Epithelial cell of prostate (primary cell): ENCODE measurements around the gene INPP5F.
"Not testable (repeated sequence)": the region's sequence is repeated elsewhere in the genome, so short reads cannot be mapped to it uniquely, and the experiment has no call there.

Experiments
- DNase-seq: peaks from one replicate; pipeline ENCODE4 v3.0.0-alpha.2; 2011; ENCODE audit warnings: low read depth, low spot score
- H3K27ac ChIP-seq: fragments of 450-650 bp; 2 replicates; pipeline ENCODE4 v1.5.1; 2017; ENCODE audit warnings: mild to moderate bottlenecking

Gene INPP5F

DNA sequence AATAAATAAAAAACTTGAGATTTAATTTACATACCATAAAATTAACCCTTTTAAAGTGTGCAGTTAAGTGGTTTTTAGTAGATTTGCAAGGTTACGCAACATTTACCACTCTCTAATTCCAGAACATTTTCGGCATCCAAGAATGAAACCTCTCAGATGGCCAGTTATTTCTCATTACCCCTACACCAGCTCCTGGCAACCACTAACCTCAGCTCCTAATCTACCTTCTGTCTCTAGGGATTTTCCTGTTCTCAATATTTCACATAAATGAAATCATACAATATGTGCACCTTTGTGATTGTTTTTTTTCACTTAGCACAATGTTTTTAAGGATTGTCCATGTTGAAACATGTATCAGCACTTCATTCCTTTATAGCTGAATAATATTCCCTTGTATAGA is 45.1 kb downstream of the INPP5F start:
- peak overlapping the region; percentile 58 for H3K27ac ChIP-seq
- DNase-seq: no peak

DNA sequence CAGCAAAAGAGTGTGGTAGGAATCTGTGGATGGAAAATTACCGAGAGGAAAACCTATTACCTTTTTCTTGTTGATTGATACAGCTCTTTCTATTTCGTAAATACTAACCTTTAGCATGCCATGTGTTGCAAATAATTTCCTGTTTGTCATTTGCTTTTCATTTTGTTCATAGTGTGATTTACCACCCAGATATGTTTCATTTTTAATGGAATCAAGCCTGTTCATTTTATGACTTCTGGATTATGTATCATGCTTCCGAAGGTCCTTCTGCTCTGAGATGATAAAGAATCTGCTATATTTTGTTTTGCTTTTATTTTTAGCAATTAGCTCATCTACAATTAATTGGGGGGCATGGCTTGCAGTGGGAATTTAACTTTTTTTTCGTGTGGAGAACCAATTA is 46.5 kb downstream of the INPP5F start:
- no peak for DNase-seq

DNA sequence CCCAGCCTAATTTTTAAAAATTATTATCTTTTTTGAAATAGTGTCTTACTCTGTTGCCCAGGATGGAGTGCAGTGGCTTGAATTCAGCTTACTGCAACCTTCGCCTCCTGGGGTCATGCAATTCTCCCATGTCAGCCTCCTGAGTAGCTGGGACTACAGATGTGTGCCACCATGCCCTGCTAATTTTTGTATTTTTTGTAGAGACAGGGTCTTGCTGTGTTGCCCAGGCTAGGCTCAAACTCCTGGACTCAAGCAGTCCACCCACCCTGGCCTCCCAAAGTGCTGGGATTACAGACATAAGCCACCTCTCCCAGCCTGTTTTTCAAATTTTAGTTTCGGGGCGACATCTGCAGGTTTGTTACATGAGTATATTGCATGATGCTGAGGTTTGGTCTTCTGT is 47.2 kb downstream of the INPP5F start:
- not testable (repeated sequence) for DNase-seq, H3K27ac ChIP-seq

More for the DNA sequence above, 46.5 kb downstream of the INPP5F start:
- H3K27ac ChIP-seq: no peak overlapping the region

DNA sequence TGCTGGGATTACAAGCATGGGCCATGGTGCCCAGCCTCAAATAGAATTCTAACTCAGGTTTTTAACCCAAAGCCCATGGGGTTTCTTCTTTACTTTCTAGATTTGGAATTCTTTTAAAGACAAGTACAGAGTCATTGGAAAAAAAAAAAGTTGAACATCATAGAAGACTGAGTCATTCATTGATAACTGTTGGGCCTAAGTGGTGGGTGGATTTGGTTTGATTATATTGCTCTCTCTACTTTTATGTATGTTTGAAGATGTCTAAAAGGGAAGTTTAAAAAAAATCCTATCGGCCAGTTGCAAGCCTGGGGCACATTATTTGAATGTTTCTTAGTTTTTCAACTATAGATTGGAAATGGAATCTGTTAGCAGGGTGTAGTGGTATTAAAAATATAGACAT is 49.7 kb downstream of the INPP5F start:
- H3K27ac ChIP-seq: no peak overlapping the region
- DNase-seq: no peak

DNA sequence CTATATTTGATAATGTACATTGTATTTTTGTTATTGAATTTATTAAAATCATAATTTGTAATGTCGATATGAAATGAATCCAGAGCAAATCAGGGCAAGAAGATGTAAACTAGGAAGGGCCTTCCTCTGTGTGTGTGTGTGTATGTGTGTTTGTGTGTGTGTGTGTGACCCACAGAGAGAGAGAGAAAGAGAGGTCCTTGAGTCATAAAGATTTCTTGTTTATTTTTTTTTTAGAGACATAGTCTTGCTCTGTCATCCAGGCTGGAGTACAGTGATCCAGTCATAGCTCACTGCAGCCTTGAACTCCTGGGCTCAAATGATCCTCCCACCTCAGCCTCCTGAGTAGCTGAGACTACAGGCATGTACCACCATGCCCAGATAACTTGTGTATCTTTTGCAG is 50.7 kb downstream of the INPP5F start:
- no peak for DNase-seq
- no peak overlapping the region for H3K27ac ChIP-seq

DNA sequence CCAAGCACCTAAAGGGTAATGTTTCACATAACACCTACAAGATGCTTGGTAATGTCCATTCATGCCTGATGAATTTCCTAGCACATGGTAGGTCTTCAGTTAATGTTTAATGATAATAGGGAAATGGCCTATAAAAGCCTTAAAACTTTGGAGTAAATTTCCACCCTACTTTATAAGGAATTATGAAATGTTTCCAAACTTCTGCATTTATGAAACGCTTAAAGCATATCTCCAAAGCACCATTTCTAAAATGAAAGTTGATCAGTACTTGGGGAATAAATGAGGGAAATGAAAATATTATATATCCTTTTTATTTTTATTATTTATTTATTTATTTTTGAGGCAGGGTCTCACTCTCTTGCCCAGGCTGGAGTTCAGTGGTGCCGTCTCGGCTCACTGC is 51.8 kb downstream of the INPP5F start:
- H3K27ac ChIP-seq: no peak overlapping the region
- DNase-seq: no peak

DNA sequence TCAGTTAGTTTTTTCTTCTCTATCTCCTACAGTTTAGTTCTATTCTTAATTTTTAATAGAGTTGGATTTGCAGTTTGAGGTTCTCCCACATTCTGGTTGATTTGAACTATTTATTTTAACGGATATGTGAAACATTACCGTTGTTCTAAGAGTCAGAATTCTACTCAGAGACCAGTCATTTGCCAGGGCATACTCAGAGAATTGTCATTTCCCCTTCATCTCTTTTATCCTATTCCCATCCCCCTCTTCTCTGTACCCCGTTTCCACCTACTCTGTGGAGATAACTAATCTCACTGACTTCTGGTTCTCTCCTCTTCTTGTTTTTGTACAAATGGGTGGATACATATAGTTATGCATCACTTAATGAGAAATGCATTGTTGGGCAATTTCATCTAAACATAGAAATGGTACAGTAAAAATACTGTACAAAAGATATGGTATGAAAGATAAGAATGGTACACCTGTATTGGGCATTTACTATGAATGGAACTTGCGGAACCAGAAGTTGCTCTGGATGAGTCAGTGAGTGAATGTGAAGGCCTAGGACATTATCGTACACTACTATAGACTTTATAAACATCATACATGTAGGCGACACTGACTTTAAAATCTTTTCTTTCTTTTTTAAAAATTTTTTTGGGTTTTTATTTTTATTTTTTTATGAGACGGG is 53.1 kb downstream of the INPP5F start:
- H3K27ac ChIP-seq: no peak overlapping the region
- no peak for DNase-seq

DNA sequence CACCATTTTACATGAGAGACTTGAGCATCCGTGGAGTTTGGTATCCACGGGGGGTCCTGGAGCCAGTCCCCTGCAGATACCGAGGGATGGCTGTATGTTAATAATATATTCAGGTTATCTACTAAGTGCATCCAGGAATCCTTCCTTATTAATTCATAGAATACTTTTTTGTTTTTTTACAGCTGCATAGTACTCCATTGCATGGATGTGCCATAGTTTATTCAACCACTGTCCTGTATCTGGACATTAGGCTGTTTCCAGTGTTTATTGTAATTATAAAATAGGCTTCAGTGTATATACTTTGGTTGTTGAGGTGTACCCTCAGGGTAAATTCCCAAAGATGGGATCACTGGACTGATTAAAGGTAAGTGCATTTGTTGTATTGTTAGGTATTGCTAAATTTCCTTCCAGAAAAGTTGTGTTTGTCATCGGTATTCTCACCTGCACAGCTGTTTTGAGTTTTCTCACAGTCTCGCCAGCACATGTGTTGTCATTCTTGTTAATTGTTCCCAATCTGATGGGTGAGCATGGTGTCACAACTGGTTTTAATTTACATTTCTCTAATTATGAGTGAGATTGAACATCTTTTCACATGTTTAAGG is 55.1 kb downstream of the INPP5F start:
- no peak overlapping the region for H3K27ac ChIP-seq
- DNase-seq: no peak

DNA sequence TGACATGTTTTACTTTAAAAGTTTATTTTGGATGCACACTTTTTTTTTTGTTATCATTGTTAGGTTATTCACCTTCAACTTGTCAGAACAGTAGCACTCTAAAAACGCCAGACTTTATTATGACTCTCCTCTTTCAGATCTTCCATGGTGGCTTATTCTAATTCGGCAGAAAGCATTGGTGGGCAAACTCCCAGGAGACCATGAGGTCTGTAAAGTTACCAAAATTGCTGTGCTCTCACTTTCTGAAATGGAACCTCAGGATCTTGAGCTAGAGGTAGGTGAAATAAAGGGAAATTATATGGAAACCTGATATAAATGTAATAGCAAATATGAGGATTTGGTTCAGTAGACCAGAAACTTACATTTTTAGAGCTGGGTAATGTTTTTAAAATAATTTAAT is 55.6 kb downstream of the INPP5F start:
- no peak overlapping the region for H3K27ac ChIP-seq
- no peak for DNase-seq

DNA sequence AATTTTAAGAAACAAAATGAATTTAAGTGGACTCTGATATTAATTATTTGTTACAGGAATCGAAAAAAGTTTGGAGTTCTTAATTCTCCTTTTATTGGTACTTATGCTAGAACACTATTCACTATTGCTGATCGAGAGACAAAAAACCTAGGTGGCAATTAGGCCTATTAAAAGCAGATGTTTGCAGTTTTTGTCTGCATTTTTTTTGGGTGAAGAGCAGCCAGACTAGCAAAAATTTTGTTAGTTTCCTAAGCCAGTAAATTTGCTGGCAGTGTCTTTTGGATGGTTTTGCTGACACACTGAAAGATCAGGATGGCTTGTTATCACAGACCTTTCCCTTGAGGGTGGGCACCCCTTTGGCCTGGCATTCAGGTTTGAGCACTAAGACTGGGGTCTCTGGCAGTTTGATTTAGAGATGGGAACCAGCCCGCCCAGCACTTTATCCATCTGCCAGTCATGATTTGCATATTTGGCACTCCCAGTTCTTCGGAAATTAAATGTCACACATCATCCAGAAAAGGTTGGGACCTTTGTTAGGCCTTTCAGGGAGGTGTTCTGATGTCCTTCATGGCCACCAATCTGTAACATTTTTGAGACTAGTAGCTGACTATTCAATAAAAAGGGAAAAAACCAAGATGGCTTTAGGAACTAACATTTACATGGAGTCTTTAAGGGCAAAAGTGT is 57.3 kb downstream of the INPP5F start:
- H3K27ac ChIP-seq: no peak overlapping the region

DNA sequence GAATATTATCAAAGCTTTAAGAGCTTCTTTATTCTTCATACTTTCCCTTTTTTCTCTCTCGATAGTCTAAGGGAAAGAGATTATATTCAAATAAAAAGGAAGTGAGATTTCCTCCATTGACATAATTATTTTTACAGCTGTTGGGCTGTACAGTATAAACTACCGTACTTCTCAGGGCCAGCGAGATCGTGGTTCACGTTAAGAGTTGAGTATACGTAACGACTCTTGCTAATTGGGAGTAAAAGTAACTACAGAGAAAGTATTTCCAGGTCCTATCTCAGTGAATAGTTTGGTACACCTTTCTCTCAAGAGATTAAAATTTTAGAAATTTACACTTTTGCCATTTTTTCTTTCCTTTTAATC is 57.8 kb downstream of the INPP5F start:
- no peak for DNase-seq
- H3K27ac ChIP-seq: no peak overlapping the region

More for the DNA sequence above, 57.3 kb downstream of the INPP5F start:
- no peak for DNase-seq

DNA sequence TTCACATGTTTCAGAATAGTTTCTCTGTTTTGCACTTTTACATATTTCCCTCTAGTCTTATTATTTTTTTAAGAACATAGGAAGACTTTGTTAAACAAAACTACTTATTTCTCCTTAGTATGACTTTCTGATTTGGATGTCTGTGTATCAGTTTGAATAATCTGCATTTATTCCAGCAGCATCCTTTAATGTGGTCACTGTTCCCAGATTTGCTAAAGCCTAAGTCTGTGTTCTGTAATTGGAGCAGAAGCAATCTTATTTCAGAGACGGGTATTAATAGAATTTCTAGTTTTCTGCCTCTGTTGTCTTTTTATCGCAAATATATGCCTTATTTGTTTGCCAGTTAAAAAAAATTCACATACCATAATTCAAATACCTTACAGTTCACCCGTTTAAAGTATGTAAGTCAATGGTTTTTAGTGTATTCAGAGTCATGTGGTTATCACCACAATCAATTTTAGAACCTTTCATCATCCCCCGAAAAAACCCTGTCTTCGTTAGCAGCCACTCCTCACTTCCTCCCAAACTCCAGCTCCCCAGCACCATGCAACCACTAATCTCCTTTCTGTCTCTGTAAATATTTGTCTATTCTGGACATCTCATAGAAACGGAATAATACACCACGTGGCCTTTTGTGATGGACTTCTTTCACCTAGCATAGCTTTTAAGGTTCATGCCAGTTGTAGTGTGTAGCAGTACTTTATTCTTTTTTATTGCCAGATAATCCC is 58.7 kb downstream of the INPP5F start:
- no peak overlapping the region for H3K27ac ChIP-seq
- DNase-seq: no peak

DNA sequence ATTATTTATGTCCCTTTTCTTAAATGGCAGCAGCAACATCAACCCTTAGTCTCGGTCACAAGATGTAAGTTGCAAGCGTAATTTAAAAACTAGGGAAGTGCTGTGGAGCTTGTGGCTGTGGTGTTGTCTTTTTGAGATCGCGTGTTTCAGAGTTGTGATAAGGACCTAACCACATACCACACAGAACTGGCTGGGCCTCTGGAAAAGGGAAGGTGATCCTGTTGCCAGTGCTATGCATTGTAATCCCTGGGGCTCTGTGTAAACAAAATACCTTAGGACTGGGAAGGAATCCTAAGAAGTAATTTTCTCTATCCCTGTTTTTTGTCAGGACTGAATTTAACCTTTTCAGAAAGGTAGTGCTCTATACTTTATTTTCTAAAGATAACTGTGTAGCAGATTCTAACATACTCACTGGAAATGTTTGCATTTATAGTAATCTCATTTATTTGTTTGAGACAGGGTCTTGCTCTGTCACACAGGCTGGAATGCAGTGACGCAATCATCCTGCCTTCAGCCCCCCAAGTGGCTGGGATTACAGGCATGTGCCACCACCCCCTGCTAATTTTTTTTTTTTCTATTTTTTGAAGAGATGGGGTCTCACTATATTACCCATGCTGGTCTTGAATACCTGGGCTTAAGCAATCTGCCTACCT is 60.4 kb downstream of the INPP5F start:
- no peak overlapping the region for H3K27ac ChIP-seq
- no peak for DNase-seq

DNA sequence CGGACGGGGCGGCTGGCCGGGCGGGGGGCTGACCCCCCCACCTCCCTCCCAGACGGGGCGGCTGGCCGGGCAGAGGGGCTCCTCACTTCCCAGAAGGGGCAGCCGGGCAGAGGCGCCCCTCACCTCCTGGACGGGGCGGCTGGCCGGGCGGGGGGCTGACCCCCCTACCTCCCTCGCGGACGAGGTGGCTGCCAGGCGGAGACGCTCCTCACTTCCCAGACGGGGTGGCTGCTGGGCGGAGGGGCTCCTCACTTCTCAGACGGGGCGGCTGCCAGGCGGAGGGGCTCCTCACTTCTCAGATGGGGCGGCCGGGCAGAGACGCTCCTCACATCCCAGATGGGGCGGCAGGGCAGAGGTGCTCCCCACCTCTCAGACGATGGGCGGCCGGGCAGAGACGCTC is 69.3 kb downstream of the INPP5F start:
- not testable (repeated sequence) for DNase-seq, H3K27ac ChIP-seq

DNA sequence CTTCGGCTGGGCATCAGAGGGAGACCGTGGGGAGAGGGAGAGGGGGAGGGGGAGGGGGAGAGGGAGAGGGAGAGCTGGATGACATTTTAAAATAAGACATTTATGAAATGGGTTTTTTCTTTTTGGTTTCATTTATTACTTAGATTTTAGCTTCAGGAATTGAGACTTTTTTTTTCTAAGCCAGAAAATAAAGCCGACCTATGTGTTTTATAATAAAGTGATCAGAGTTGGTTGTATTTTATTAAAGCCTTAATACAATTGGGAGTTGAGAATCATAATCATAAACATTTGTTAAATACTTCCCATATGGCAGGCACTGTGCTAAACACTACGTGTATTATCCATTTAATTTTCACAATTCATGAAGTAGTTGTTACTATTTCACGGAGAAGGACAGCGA is 70.2 kb downstream of the INPP5F start:
- no peak overlapping the region for H3K27ac ChIP-seq
- DNase-seq: no peak

DNA sequence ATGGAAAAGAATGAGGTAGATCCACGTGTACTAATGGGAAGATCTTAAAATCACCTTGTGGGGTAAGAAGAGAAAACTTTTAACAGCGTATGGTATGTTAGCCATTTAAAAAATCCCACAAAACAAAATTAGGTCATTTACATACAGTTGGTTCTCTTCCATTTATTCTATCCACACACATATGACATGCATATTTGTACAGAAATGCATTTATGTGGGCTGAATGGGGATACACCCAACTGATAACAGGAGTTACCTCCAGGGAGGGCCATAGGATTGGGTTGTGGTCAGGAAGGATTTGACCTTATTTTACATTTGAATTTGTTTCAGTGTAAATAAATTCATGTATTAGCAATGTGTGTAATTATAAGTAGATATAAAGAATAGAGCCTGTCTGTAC is 75.3 kb downstream of the INPP5F start:
- H3K27ac ChIP-seq: no peak overlapping the region

DNA sequence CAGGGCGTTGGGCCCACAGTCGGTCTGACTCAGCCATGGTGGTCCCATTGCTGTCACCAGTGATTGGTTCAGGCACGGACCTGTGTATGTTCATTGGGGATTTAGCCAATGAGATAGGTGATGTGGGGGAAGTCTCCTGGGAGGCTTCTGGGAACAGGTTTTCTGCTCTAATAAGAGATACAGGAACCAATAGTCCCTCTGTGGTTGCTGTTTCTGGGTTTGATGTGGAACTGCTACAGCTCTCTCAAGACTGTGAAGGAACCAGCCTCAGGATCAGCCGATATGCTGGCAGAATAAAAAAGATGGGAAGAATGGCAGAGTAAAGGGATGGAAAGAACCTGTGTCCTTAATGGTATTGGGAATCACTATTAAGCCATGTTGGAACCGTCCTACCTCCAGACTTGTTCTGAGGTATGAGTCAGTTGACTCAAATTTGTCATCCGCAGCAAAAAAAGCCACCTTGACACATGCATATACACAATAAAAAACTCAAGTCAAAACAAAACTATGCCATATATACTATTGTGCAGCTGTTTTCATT is 76.2 kb downstream of the INPP5F start:
- no peak overlapping the region for H3K27ac ChIP-seq
- no peak for DNase-seq

More for the DNA sequence above, 75.3 kb downstream of the INPP5F start:
- DNase-seq: no peak

DNA sequence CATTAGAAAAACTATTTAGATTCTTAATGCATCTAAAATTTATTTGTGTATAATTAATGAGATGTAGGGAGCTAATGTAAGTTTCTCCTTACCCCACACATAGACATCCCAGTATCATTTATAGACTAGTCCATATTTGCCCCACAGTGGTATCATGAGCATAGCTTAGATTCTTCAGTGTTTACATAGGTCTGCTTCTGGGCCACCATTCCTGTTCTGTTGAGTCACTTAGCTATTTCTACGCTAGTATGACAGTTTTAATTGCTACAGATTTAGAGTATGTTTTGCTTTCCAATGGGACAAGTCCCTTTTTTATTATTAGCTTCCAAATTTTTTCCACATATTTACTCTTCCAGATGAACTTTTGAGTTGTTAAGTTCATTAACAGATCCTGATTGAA is 77.4 kb downstream of the INPP5F start:
- H3K27ac ChIP-seq: no peak overlapping the region
- DNase-seq: no peak

DNA sequence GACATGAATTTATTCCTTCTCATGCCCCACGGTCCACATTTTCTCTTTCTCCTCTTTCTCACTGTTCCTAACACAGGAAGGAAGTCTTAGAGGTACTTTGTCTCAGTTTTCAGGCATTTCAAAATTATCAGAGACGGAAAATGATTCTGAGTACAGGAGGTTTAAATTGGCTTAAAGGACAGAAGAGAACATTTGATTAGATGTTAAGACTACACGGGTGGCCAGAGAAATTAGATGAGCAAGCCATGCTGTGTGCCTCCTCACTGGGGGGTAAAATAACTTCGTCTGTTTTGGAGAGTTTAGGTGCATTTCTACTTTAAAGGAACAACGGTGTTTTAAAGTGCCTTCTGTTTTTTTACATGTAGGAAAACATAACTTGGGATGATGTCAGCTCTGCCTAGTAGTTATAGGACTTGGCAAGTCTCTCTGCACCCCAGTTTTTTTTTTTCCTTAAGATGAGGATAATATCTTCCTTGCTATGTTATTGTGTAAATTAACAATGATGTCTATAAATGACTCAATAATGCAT is 79.9 kb downstream of the INPP5F start:
- no peak for DNase-seq

More for the DNA sequence above, 79.9 kb downstream of the INPP5F start:
- no peak overlapping the region for H3K27ac ChIP-seq
